K562 (cell line): ENCODE results near the gene SMARCA4. TPM values are rescaled to one million over a fixed set of nuclear protein-coding genes. Genes with fewer than 3 reads are reported as not detected.

Experiments used
- ATF1 ChIP-seq, 2 experiments: fragments of 450-650 bp in 1 of 2; IDR thresholded peaks; 2 replicates each; pipeline ENCODE4 v1.6.1; 2016; ENCODE audit warnings: missing compliant biosample characterization in 1 of 2, missing genetic modification characterization in 1 of 2
- BRF2 ChIP-seq: IDR thresholded peaks from 3 replicates; pipeline ENCODE4 v1.6.1; 2011; ENCODE audit warnings: borderline replicate concordance, mild to moderate bottlenecking; ENCODE audit not compliant: insufficient read length, insufficient read depth
- EGR1 ChIP-seq: fragments of 450-650 bp; conservative IDR thresholded peaks from 2 replicates; pipeline ENCODE4 v1.6.1; 2017; ENCODE audit warnings: mild to moderate bottlenecking
- ETV6 ChIP-seq, 3 experiments: fragments of 150-350 bp in 1 of 3; sonication (generic) in 1 of 3; formaldehyde crosslinking in 1 of 3; IDR thresholded peaks; 2 replicates each; pipeline versions ENCODE4 v1.6.1 to v1.8.0; 2014 to 2022; ENCODE audit warnings: borderline replicate concordance in 2 of 3, low read depth in 2 of 3, antibody characterized with exemption in 1 of 3, low read length in 1 of 3, mild to moderate bottlenecking in 1 of 3, missing genetic modification reagents in 1 of 3
- FUS ChIP-seq: fragments of 200-400 bp; formaldehyde crosslinking; optimal IDR thresholded peaks from 2 replicates; pipeline ENCODE3; 2017; ENCODE audit warnings: low read depth, low read length
- GTF2A2 ChIP-seq: IDR thresholded peaks from 2 replicates; pipeline ENCODE4 v1.6.1; 2016; ENCODE audit warnings: mild to moderate bottlenecking, missing genetic modification characterization, missing compliant biosample characterization
- HDAC1 ChIP-seq, 2 experiments: fragments of 450-650 bp; IDR thresholded peaks; 2 replicates each; pipeline ENCODE4 v1.6.1; 2016 to 2017; ENCODE audit warnings: inconsistent platforms in 1 of 2, mild to moderate bottlenecking in 1 of 2, moderate library complexity in 1 of 2
- HDAC3 ChIP-seq: fragments of 450-650 bp; IDR thresholded peaks from 2 replicates; pipeline ENCODE4 v1.6.1; 2018; ENCODE audit warnings: borderline replicate concordance, mild to moderate bottlenecking, moderate library complexity; ENCODE audit not compliant: partially characterized antibody
- HMBOX1 ChIP-seq: sonication (generic); IDR thresholded peaks from 2 replicates; pipeline ENCODE4 v1.6.1; 2016
- IRF1 ChIP-seq: sonication (generic); formaldehyde crosslinking; IDR thresholded peaks from 2 replicates; pipeline ENCODE4 v1.8.0; 2022; ENCODE audit warnings: missing genetic modification reagents, mild to moderate bottlenecking, borderline replicate concordance
- MBD2 ChIP-seq: sonication (generic); IDR thresholded peaks from 2 replicates; pipeline ENCODE4 v1.6.1; 2016; ENCODE audit warnings: low read depth, borderline replicate concordance
- PHF20 ChIP-seq: fragments of 450-650 bp; IDR thresholded peaks from 2 replicates; pipeline ENCODE4 v1.6.1; 2018; ENCODE audit not compliant: partially characterized antibody
- POLR2A ChIP-seq: fragments of 450-650 bp; conservative IDR thresholded peaks from 2 replicates; pipeline ENCODE4 v1.6.1; 2016
- SMARCE1 ChIP-seq: fragments of 450-650 bp; IDR thresholded peaks from 2 replicates; pipeline ENCODE4 v1.7.1; 2016; ENCODE audit warnings: mild to moderate bottlenecking
- TEAD2 ChIP-seq: fragments of 450-650 bp; IDR thresholded peaks from 2 replicates; pipeline ENCODE4 v1.6.1; 2016; ENCODE audit warnings: missing genetic modification characterization, control low read depth, missing compliant biosample characterization
- TFAP4 ChIP-seq: sonication (generic); formaldehyde crosslinking; IDR thresholded peaks from 2 replicates; pipeline ENCODE4 v1.8.0; 2022; ENCODE audit warnings: missing genetic modification reagents, mild to moderate bottlenecking, moderate library complexity, borderline replicate concordance
- ZNF311 ChIP-seq: fragments of 250-450 bp; sonication (Bioruptor Pico); IDR thresholded peaks from 2 replicates; pipeline ENCODE4 v1.4.0; 2020; ENCODE audit warnings: mild to moderate bottlenecking, moderate library complexity
- polyA plus RNA-seq, 8 experiments: library from polyadenylated mRNA; depleted of rRNA in 4 of 8; stranded (reverse) in 5 of 8; unstranded in 3 of 8; fragments of >200 nt; fragmentation: Nextera tagmentation in 2 of 8; fragmentation: Illumina TruSeq in 1 of 8; extraction: Ambion mirVana in 2 of 8; extraction: Trizol in 1 of 8; gene quantifications; 2 replicates each; pipeline versions ENCODE4 v1.2.1 to v1.2.3, GENCODE V29; 2011 to 2014; ENCODE audit warnings: inconsistent platforms in 1 of 8, missing spikeins in 1 of 8
- total RNA-seq, 7 experiments: library from RNA; depleted of rRNA in 6 of 7; stranded (reverse); fragments of >200 nt in 6 of 7; fragmentation: Illumina TruSeq in 2 of 7; extraction: Trizol in 2 of 7; gene quantifications; 2 replicates each; pipeline versions ENCODE4 v1.2.1 to v1.2.3, GENCODE V29; 2011 to 2021; ENCODE audit warnings: low replicate concordance in 1 of 7
- TF ChIP-seq, protein P1 (sequence below): fragments of 200-800 bp; sonication (Bioruptor generic); IDR thresholded peaks from 2 replicates; pipeline ENCODE4 v1.6.1; 2017; ENCODE audit warnings: missing genetic modification characterization, missing compliant biosample characterization
- TF ChIP-seq, protein P2 (sequence below): sonication (generic); formaldehyde crosslinking; IDR thresholded peaks from 2 replicates; pipeline ENCODE4 v1.8.1; 2022; ENCODE audit warnings: missing genetic modification reagents

Gene SMARCA4
- total and polyA plus RNA-seq, 9 of the 15 experiments (the other 6 are each of a cell fraction or from before 2014, with no cell fraction given): 19.3 to 207 (median 52.1) TPM

DNA sequence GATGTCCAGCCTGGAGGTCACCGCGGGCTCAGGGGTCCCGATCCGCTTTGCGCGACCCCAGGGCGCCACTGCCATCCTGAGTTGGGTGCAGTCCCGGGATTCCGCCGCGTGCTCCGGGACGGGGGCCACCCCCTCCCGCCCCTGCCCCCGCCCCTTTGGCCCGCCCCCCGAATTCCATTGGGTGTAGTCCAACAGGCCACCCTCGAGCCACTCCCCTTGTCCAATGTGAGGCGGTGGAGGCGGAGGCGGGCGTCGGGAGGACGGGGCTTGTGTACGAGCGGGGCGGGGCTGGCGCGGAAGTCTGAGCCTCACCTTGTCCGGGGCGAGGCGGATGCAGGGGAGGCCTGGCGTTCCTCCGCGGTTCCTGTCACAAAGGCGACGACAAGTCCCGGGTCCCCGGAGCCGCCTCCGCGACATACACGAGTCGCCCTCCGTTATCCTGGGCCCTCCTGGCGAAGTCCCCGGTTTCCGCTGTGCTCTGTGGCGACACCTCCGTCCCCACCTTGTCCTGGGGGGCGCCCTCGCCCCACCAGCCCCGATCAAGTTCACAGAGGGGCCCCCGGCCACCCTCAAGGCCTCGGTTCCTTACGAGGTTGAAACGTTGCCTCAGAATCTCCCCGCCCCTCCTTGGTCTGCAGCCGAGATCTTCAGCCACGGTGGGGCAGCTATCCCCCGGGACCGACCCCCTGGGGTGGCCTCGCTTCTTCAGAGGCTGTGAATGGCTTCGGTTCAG, 129.6 kb downstream of the SMARCA4 start (continued):
- TF ChIP-seq IRF1 (CRISPR knock-in tag) (no peak), EGR1 (peak; percentile 58), HDAC1 (IDR thresholded peaks at IDR 0.05) (peak in 1 of 2 experiments; percentile 75; a peak in 2 of 4 replicates), TFAP4 (CRISPR knock-in tag) (peak; percentile 27; the same call in 1 of the 2 replicates), HDAC3 (no peak), SMARCE1 (no peak), ZNF311 (CRISPR knock-in tag) (no peak), HMBOX1 (no peak), ATF1 (CRISPR knock-in tag; IDR thresholded peaks at IDR 0.05) (no peak), ATF1 (tag; IDR thresholded peaks at IDR 0.05) (peak; percentile 34), BRF2 (no peak), PHF20 (no peak), GTF2A2 (no peak), ETV6 (IDR thresholded peaks at IDR 0.05; ENCODE audit: borderline replicate concordance in 1 of 2, low read depth in 2 of 2, low read length in 1 of 2) (no peak), ETV6 (CRISPR knock-in tag; IDR thresholded peaks at IDR 0.05; ENCODE audit: borderline replicate concordance) (no peak), MBD2 (peak; percentile 77), FUS (no peak), TEAD2 (tag) (no peak), POLR2A (peak; percentile 71)
- TF ChIP-seq, protein P1, sequence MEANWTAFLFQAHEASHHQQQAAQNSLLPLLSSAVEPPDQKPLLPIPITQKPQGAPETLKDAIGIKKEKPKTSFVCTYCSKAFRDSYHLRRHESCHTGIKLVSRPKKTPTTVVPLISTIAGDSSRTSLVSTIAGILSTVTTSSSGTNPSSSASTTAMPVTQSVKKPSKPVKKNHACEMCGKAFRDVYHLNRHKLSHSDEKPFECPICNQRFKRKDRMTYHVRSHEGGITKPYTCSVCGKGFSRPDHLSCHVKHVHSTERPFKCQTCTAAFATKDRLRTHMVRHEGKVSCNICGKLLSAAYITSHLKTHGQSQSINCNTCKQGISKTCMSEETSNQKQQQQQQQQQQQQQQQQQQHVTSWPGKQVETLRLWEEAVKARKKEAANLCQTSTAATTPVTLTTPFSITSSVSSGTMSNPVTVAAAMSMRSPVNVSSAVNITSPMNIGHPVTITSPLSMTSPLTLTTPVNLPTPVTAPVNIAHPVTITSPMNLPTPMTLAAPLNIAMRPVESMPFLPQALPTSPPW: peak; percentile 88
- TF ChIP-seq, protein P2, sequence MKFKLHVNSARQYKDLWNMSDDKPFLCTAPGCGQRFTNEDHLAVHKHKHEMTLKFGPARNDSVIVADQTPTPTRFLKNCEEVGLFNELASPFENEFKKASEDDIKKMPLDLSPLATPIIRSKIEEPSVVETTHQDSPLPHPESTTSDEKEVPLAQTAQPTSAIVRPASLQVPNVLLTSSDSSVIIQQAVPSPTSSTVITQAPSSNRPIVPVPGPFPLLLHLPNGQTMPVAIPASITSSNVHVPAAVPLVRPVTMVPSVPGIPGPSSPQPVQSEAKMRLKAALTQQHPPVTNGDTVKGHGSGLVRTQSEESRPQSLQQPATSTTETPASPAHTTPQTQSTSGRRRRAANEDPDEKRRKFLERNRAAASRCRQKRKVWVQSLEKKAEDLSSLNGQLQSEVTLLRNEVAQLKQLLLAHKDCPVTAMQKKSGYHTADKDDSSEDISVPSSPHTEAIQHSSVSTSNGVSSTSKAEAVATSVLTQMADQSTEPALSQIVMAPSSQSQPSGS (CRISPR knock-in tag): no peak
